Measurements from ENCODE around the gene HS6ST3. TPM values are rescaled to one million over a fixed set of nuclear protein-coding genes. Genes with fewer than 3 reads are reported as not detected.

Gene HS6ST3
- total and polyA plus RNA-seq, 2 of the 13 experiments (the other 11 are each of a cell fraction or from before 2014, with no cell fraction given): not detected

GRCh38 chr13:96294930-96295881, 205.3 kb downstream of the HS6ST3 start (continued):
- no peak for TF ChIP-seq ZNF691 (CRISPR knock-in tag; IDR thresholded peaks at IDR 0.05; ENCODE audit: borderline replicate concordance, low read depth)
- no peak for TF ChIP-seq ZNF260 (CRISPR knock-in tag; IDR thresholded peaks at IDR 0.05; ENCODE audit: borderline replicate concordance, low read depth)
- no peak for TF ChIP-seq PPARG (CRISPR knock-in tag; conservative IDR thresholded peaks at IDR 0.05)
- TF ChIP-seq GRHL1 (CRISPR knock-in tag; conservative IDR thresholded peaks at IDR 0.05): no peak
- no peak for TF ChIP-seq ARHGAP35 (CRISPR knock-in tag; IDR thresholded peaks at IDR 0.05; ENCODE audit: borderline replicate concordance)
- no peak for TF ChIP-seq ZMAT5 (CRISPR knock-in tag; IDR thresholded peaks at IDR 0.05; ENCODE audit: borderline replicate concordance, low read depth)
- TF ChIP-seq DMAP1 (CRISPR knock-in tag; IDR thresholded peaks at IDR 0.05): no peak
- TF ChIP-seq ARID5B (CRISPR knock-in tag; IDR thresholded peaks at IDR 0.05): no peak
- no peak for TF ChIP-seq ZNF564 (CRISPR knock-in tag; IDR thresholded peaks at IDR 0.05)
- no peak for TF ChIP-seq ZBTB21 (CRISPR knock-in tag; IDR thresholded peaks at IDR 0.05)
- TF ChIP-seq, protein P1, sequence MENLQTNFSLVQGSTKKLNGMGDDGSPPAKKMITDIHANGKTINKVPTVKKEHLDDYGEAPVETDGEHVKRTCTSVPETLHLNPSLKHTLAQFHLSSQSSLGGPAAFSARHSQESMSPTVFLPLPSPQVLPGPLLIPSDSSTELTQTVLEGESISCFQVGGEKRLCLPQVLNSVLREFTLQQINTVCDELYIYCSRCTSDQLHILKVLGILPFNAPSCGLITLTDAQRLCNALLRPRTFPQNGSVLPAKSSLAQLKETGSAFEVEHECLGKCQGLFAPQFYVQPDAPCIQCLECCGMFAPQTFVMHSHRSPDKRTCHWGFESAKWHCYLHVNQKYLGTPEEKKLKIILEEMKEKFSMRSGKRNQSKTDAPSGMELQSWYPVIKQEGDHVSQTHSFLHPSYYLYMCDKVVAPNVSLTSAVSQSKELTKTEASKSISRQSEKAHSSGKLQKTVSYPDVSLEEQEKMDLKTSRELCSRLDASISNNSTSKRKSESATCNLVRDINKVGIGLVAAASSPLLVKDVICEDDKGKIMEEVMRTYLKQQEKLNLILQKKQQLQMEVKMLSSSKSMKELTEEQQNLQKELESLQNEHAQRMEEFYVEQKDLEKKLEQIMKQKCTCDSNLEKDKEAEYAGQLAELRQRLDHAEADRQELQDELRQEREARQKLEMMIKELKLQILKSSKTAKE (CRISPR knock-in tag; IDR thresholded peaks at IDR 0.05; ENCODE audit: borderline replicate concordance): no peak
